HEK293T (cell line): ENCODE results near the gene ATP5PD.
A peak's percentile ranks its signal among the peaks of the same experiment; 100 is the strongest.

Experiments used
- CTCF ChIA-PET: fragments of 350-600 bp; formaldehyde crosslinking; extraction: SDS; loops from one replicate; lab custom pipeline; 2021; ENCODE audit warnings: antibody characterized with exemption, inconsistent platforms; lab: Yijun Ruan, JAX
- POLR2A ChIA-PET: fragments of 350-600 bp; formaldehyde crosslinking; extraction: SDS; loops from one replicate; lab custom pipeline; 2020; ENCODE audit warnings: antibody characterized with exemption, inconsistent platforms; lab: Yijun Ruan, JAX
- DNase-seq: peaks from one replicate; pipeline ENCODE4 v3.0.0; 2012; ENCODE audit warnings: mixed read lengths; ENCODE audit errors: extremely low spot score
- ARNT ChIP-seq: fragments of 450-650 bp; IDR thresholded peaks from 2 replicates; pipeline ENCODE4 v1.6.1; 2017; ENCODE audit warnings: mild to moderate bottlenecking
- BHLHE40 ChIP-seq: fragments of 450-650 bp; IDR thresholded peaks from 2 replicates; pipeline ENCODE4 v1.6.1; 2016; ENCODE audit warnings: mild to moderate bottlenecking, moderate library complexity, borderline replicate concordance
- CTBP1 ChIP-seq: fragments of 450-650 bp; IDR thresholded peaks from 2 replicates; pipeline ENCODE4 v1.6.1; 2016; ENCODE audit warnings: borderline replicate concordance
- ELF4 ChIP-seq: fragments of 450-650 bp; IDR thresholded peaks from 2 replicates; pipeline ENCODE4 v1.6.1; 2017; ENCODE audit warnings: antibody characterized with exemption
- FOXA1 ChIP-seq: fragments of 450-650 bp; IDR thresholded peaks from 2 replicates; pipeline ENCODE4 v1.6.1; 2016; ENCODE audit warnings: mild to moderate bottlenecking
- FOXK2 ChIP-seq: fragments of 450-650 bp; IDR thresholded peaks from 2 replicates; pipeline ENCODE4 v1.6.1; 2016; ENCODE audit warnings: mild to moderate bottlenecking
- FOXM1 ChIP-seq: fragments of 450-650 bp; IDR thresholded peaks from 2 replicates; pipeline ENCODE4 v1.6.1; 2017; ENCODE audit warnings: mild to moderate bottlenecking, borderline replicate concordance
- HDGF ChIP-seq: fragments of 450-650 bp; IDR thresholded peaks from 2 replicates; pipeline ENCODE4 v1.6.1; 2017; ENCODE audit warnings: antibody characterized with exemption, borderline replicate concordance
- L3MBTL2 ChIP-seq: fragments of 450-650 bp; conservative IDR thresholded peaks from 2 replicates; pipeline ENCODE4 v1.6.1; 2016; ENCODE audit warnings: mild to moderate bottlenecking
- LEF1 ChIP-seq: fragments of 450-650 bp; IDR thresholded peaks from 2 replicates; pipeline ENCODE4 v1.6.1; 2017; ENCODE audit warnings: mild to moderate bottlenecking, borderline replicate concordance
- NFRKB ChIP-seq: fragments of 450-650 bp; IDR thresholded peaks from 2 replicates; pipeline ENCODE4 v1.6.1; 2016; ENCODE audit warnings: mild to moderate bottlenecking, moderate library complexity
- PKNOX1 ChIP-seq: fragments of 450-650 bp; IDR thresholded peaks from 2 replicates; pipeline ENCODE4 v1.6.1; 2016
- SP1 ChIP-seq: fragments of 450-650 bp; IDR thresholded peaks from 2 replicates; pipeline ENCODE4 v1.6.1; 2017
- SUZ12 ChIP-seq: fragments of 450-650 bp; IDR thresholded peaks from 2 replicates; pipeline ENCODE4 v1.6.1; 2016; ENCODE audit warnings: mild to moderate bottlenecking
- TARDBP ChIP-seq: fragments of 450-650 bp; IDR thresholded peaks from 2 replicates; pipeline ENCODE4 v1.6.1; 2016
- ZNF384 ChIP-seq: fragments of 450-650 bp; IDR thresholded peaks from 2 replicates; pipeline ENCODE4 v1.6.1; 2016

ATP5PD gene

GRCh38 chr17:75046407-75047289 lies at the start of gene ATP5PD, which contains the start of gene KCTD2:
ATP5PD (minus strand) TSS chr17:75046969; CDS start chr17:75042650, 4,319 bp downstream.
KCTD2 (plus strand) TSS chr17:75047225; CDS start chr17:75047251, 26 bp downstream.
- CTCF ChIA-PET, result interaction anchor here (0.7 kb wide), 1 partner anchor 117 kb away, joined by 3 read pairs; no protein-coding TSS in a partner anchor
- POLR2A ChIA-PET, result interaction anchor here (0.5 to 3.5 kb wide), 11 partner anchors 8 to 160 kb away, joined by 3 to 31 read pairs (median 4); partner anchors contain the start of genes ARMC7, CDR2L and MRPL58
- TF ChIP-seq ELF4 (peak; percentile 63), FOXA1 (no peak), PKNOX1 (peak; percentile 94), FOXM1 (peak; percentile 98)
- DNase-seq, result peak; percentile 97

- ChIA-PET POLR2A (interaction anchor here (0.6 to 1.6 kb wide), 6 partner anchors 10 to 166 kb away, joined by 3 to 8 read pairs (median 4); partner anchors contain the start of genes ARMC7 and MRPL58), CTCF (interaction anchor here (2.9 kb wide), 1 partner anchor 9 kb away, joined by 21 read pairs; no protein-coding TSS in a partner anchor)
- DNase-seq, result no peak
- TF ChIP-seq FOXK2 (no peak), CTBP1 (no peak)
Observed at GRCh38 chr17:75096082-75096625, 49.4 kb upstream of the ATP5PD start.

- POLR2A ChIA-PET, result interaction anchor here (1.4 to 1.6 kb wide), 3 partner anchors 11 to 60 kb away, joined by 3 to 8 read pairs (median 6); partner anchors contain the start of gene ARMC7
- TF ChIP-seq LEF1 (no peak), SP1 (no peak), FOXA1 (no peak), BHLHE40 (no peak), ZNF384 (no peak), ARNT (no peak), TARDBP (no peak), CTBP1 (no peak), NFRKB (no peak), SUZ12 (no peak), FOXK2 (no peak), FOXM1 (no peak), HDGF (no peak)
- no peak for DNase-seq
- CTCF ChIA-PET, result interaction anchor here (2.9 kb wide), 1 partner anchor 11 kb away, joined by 21 read pairs; no protein-coding TSS in a partner anchor
Observed at GRCh38 chr17:75094871-75095399, 48.2 kb upstream of the ATP5PD start.

GRCh38 chr17:75093548-75094158 lies 46.9 kb upstream of the ATP5PD start:
- DNase-seq, result no peak
- ChIA-PET CTCF (interaction anchor here (1.6 kb wide), 1 partner anchor 12 kb away, joined by 5 read pairs; no protein-coding TSS in a partner anchor), POLR2A (no interaction called here)
- TF ChIP-seq LEF1 (no peak), NFRKB (no peak), TARDBP (no peak), BHLHE40 (no peak), FOXK2 (no peak), SP1 (no peak), HDGF (no peak), FOXA1 (no peak), ZNF384 (no peak), ELF4 (no peak), FOXM1 (no peak), SUZ12 (no peak)

GRCh38 chr17:75091855-75092327 lies 45.1 kb upstream of the ATP5PD start:
- POLR2A ChIA-PET, result interaction anchor here (0.8 to 1.6 kb wide), 3 partner anchors 13 to 79 kb away, joined by 3 to 10 read pairs (median 5); partner anchors contain the start of genes ARMC7 and MRPL58
- TF ChIP-seq FOXK2, result no peak
- no peak for DNase-seq
- CTCF ChIA-PET, result no interaction called here

- DNase-seq, result no peak
- ChIA-PET CTCF (interaction anchor here (1.3 kb wide), 1 partner anchor 23 kb away, joined by 5 read pairs; no protein-coding TSS in a partner anchor), POLR2A (interaction anchor here (0.7 to 1.6 kb wide), 5 partner anchors 9 to 78 kb away, joined by 3 to 10 read pairs (median 4); partner anchors contain the start of genes ARMC7 and MRPL58)
- no peak for TF ChIP-seq TARDBP
- no peak for TF ChIP-seq CTBP1
- TF ChIP-seq LEF1, result no peak
- no peak for TF ChIP-seq PKNOX1
- TF ChIP-seq ZNF384, result no peak
- no peak for TF ChIP-seq ARNT
- TF ChIP-seq NFRKB, result no peak
- no peak for TF ChIP-seq L3MBTL2
- TF ChIP-seq FOXK2, result no peak
- TF ChIP-seq HDGF, result no peak
- TF ChIP-seq SP1, result no peak
- no peak for TF ChIP-seq FOXA1
- no peak for TF ChIP-seq FOXM1
- no peak for TF ChIP-seq SUZ12
- no peak for TF ChIP-seq ELF4
- no peak for TF ChIP-seq BHLHE40
Observed at GRCh38 chr17:75090871-75091854, 44.4 kb upstream of the ATP5PD start.
